IPS-20b (cell line): ENCODE data around the gene IQGAP3.
"Not testable (repeated sequence)": the region's sequence is repeated elsewhere in the genome, so short reads cannot be mapped to it uniquely, and the experiment has no call there.

Source experiments
- H3K27ac ChIP-seq: one replicate; pipeline ENCODE4 v1.5.1; 2013; ENCODE audit warnings: low read length
- H3K27me3 ChIP-seq: 2 replicates; pipeline ENCODE4 v1.6.1; 2013; ENCODE audit warnings: mild to moderate bottlenecking, low read length, inconsistent platforms; ENCODE audit not compliant: insufficient read depth
- H3K36me3 ChIP-seq: 2 replicates; pipeline ENCODE4 v1.6.1; 2013; ENCODE audit warnings: low read depth, mild to moderate bottlenecking, inconsistent platforms, low read length, moderate library complexity; ENCODE audit not compliant: insufficient read depth
- H3K4me1 ChIP-seq: 2 replicates; pipeline ENCODE4 v1.6.1; 2013; ENCODE audit warnings: mild to moderate bottlenecking, control low read depth, inconsistent platforms, low read length, moderate library complexity; ENCODE audit not compliant: insufficient read depth
- H3K4me3 ChIP-seq: 2 replicates; pipeline ENCODE4 v1.5.1; 2013; ENCODE audit warnings: mild to moderate bottlenecking, low read length, inconsistent platforms
- H3K9ac ChIP-seq: 2 replicates; pipeline ENCODE4 v1.6.1; 2013; ENCODE audit warnings: low read depth, mild to moderate bottlenecking, inconsistent platforms, low read length, moderate library complexity
- H3K9me3 ChIP-seq: 2 replicates; pipeline ENCODE4 v1.6.1; 2013; ENCODE audit warnings: mild to moderate bottlenecking, low read depth, low read length, inconsistent platforms; ENCODE audit not compliant: insufficient read depth

Gene IQGAP3

GRCh38 chr1:156559797-156560385 lies 12.5 kb downstream of the IQGAP3 start:
- no peaks in the 10 kb centered on the region for H3K27me3 ChIP-seq
- no peaks in the 10 kb centered on the region for H3K9me3 ChIP-seq
- H3K9ac ChIP-seq = no peak overlapping the region
- no peaks in the 10 kb centered on the region for H3K4me1 ChIP-seq
- peaks cover 73% of the 10 kb centered on the region for H3K36me3 ChIP-seq
- H3K4me3 ChIP-seq = no peak overlapping the region
- H3K27ac ChIP-seq = no peak overlapping the region

GRCh38 chr1:156559086-156559796 lies 13.1 kb downstream of the IQGAP3 start:
- Histone ChIP-seq H3K9ac (no peak overlapping the region), H3K27me3 (no peaks in the 10 kb centered on the region), H3K4me3 (no peak overlapping the region), H3K36me3 (peaks cover 73% of the 10 kb centered on the region), H3K9me3 (no peaks in the 10 kb centered on the region), H3K27ac (no peak overlapping the region), H3K4me1 (no peaks in the 10 kb centered on the region)

- H3K9me3 ChIP-seq = no peaks in the 10 kb centered on the region
- no peak overlapping the region for H3K4me3 ChIP-seq
- no peaks in the 10 kb centered on the region for H3K27me3 ChIP-seq
- H3K27ac ChIP-seq = no peak overlapping the region
- peaks cover 68% of the 10 kb centered on the region for H3K36me3 ChIP-seq
- no peak overlapping the region for H3K9ac ChIP-seq
- no peaks in the 10 kb centered on the region for H3K4me1 ChIP-seq
These were observed 16.0 kb downstream of the IQGAP3 start for GRCh38 chr1:156556354-156556753.

- no peak overlapping the region for H3K9ac ChIP-seq
- no peak overlapping the region for H3K27ac ChIP-seq
- no peaks in the 10 kb centered on the region for H3K9me3 ChIP-seq
- peaks cover 70% of the 10 kb centered on the region for H3K36me3 ChIP-seq
- H3K4me1 ChIP-seq = no peaks in the 10 kb centered on the region
- H3K4me3 ChIP-seq = no peak overlapping the region
- no peaks in the 10 kb centered on the region for H3K27me3 ChIP-seq
These were observed 16.6 kb downstream of the IQGAP3 start for GRCh38 chr1:156555715-156556114.

GRCh38 chr1:156554971-156555370 lies 17.4 kb downstream of the IQGAP3 start:
- Histone ChIP-seq H3K27me3 (no peaks in the 10 kb centered on the region), H3K27ac (no peak overlapping the region), H3K36me3 (peaks cover 70% of the 10 kb centered on the region), H3K4me1 (no peaks in the 10 kb centered on the region), H3K9ac (no peak overlapping the region), H3K9me3 (no peaks in the 10 kb centered on the region), H3K4me3 (no peak overlapping the region)

GRCh38 chr1:156553860-156554485 lies 18.4 kb downstream of the IQGAP3 start:
- Histone ChIP-seq H3K27ac (no peak overlapping the region), H3K27me3 (no peaks in the 10 kb centered on the region), H3K9ac (no peak overlapping the region), H3K36me3 (peaks cover 65% of the 10 kb centered on the region), H3K4me1 (no peaks in the 10 kb centered on the region), H3K9me3 (no peaks in the 10 kb centered on the region), H3K4me3 (no peak overlapping the region)

- H3K4me3 ChIP-seq, H3K27ac ChIP-seq, H3K9ac ChIP-seq, H3K4me1 ChIP-seq, H3K9me3 ChIP-seq, H3K27me3 ChIP-seq: not testable (repeated sequence)
- H3K36me3 ChIP-seq = peaks cover 75% of the 10 kb centered on the region
These were observed 19.4 kb downstream of the IQGAP3 start for GRCh38 chr1:156552937-156553336.

GRCh38 chr1:156552518-156552917 lies 19.8 kb downstream of the IQGAP3 start:
- H3K4me3 ChIP-seq = no peak overlapping the region

GRCh38 chr1:156551869-156552268 lies 20.5 kb downstream of the IQGAP3 start:
- peaks cover 86% of the 10 kb centered on the region for H3K36me3 ChIP-seq
- no peaks in the 10 kb centered on the region for H3K27me3 ChIP-seq
- no peak overlapping the region for H3K27ac ChIP-seq
- H3K4me3 ChIP-seq = no peak overlapping the region
- H3K4me1 ChIP-seq = no peaks in the 10 kb centered on the region
- H3K9me3 ChIP-seq = no peaks in the 10 kb centered on the region
- no peak overlapping the region for H3K9ac ChIP-seq

More at GRCh38 chr1:156552518-156552917, 19.8 kb downstream of the IQGAP3 start:
- Histone ChIP-seq H3K27me3 (no peaks in the 10 kb centered on the region), H3K27ac (no peak overlapping the region), H3K36me3 (peaks cover 79% of the 10 kb centered on the region), H3K9ac (no peak overlapping the region), H3K4me1 (no peaks in the 10 kb centered on the region), H3K9me3 (no peaks in the 10 kb centered on the region)

GRCh38 chr1:156551066-156551643 lies 21.2 kb downstream of the IQGAP3 start:
- no peaks in the 10 kb centered on the region for H3K27me3 ChIP-seq
- H3K4me1 ChIP-seq = no peaks in the 10 kb centered on the region
- H3K9me3 ChIP-seq = no peaks in the 10 kb centered on the region
- H3K9ac ChIP-seq = no peak overlapping the region
- no peak overlapping the region for H3K4me3 ChIP-seq
- H3K27ac ChIP-seq = no peak overlapping the region
- peaks cover 87% of the 10 kb centered on the region for H3K36me3 ChIP-seq

GRCh38 chr1:156550346-156550745 lies 22.0 kb downstream of the IQGAP3 start:
- H3K4me1 ChIP-seq = no peaks in the 10 kb centered on the region
- no peaks in the 10 kb centered on the region for H3K9me3 ChIP-seq
- H3K36me3 ChIP-seq = peaks cover 79% of the 10 kb centered on the region
- no peak overlapping the region for H3K27ac ChIP-seq
- H3K9ac ChIP-seq = no peak overlapping the region
- H3K27me3 ChIP-seq = no peaks in the 10 kb centered on the region
- H3K4me3 ChIP-seq = no peak overlapping the region

GRCh38 chr1:156549831-156550230 lies 22.5 kb downstream of the IQGAP3 start:
- Histone ChIP-seq H3K36me3 (peaks cover 74% of the 10 kb centered on the region), H3K27me3 (no peaks in the 10 kb centered on the region), H3K4me1 (no peaks in the 10 kb centered on the region), H3K9me3 (no peaks in the 10 kb centered on the region), H3K27ac (no peak overlapping the region), H3K9ac (no peak overlapping the region), H3K4me3 (no peak overlapping the region)
